Stimulated activated CD8-positive, alpha-beta memory T cell treated with anti-CD3 and anti-CD28 coated beads, Interleukin-15, amount 100 ng/mL, for 48 hours (primary cell): ENCODE data around the gene CNTNAP2.
"Not testable (repeated sequence)": the region's sequence is repeated elsewhere in the genome, so short reads cannot be mapped to it uniquely, and the experiment has no call there.

Experiments used
- DNase-seq, 2 donors: peaks; one replicate each; pipeline ENCODE4 v3.0.0-alpha.2; 2020; ENCODE audit warnings: low read depth in 2 of 2

The CNTNAP2 gene

GRCh38 chr7:147639751-147640150 is 1523.2 kb downstream of the CNTNAP2 start:
- no peak for DNase-seq

GRCh38 chr7:147640821-147641220 is 1524.2 kb downstream of the CNTNAP2 start:
- DNase-seq = no peak

GRCh38 chr7:147646568-147646967 is 1530.0 kb downstream of the CNTNAP2 start:
- DNase-seq = no peak

GRCh38 chr7:147650991-147651390 is 1534.4 kb downstream of the CNTNAP2 start:
- DNase-seq = no peak

GRCh38 chr7:147651601-147652000 is 1535.0 kb downstream of the CNTNAP2 start:
- no peak for DNase-seq

- no peak for DNase-seq
Observed at GRCh38 chr7:147653456-147653855, 1536.9 kb downstream of the CNTNAP2 start.

GRCh38 chr7:147658392-147658967 is 1541.9 kb downstream of the CNTNAP2 start:
- DNase-seq = no peak

- DNase-seq = no peak
Observed at GRCh38 chr7:147659036-147659995, 1542.7 kb downstream of the CNTNAP2 start.

- no peak for DNase-seq
Observed at GRCh38 chr7:147664541-147664940, 1547.9 kb downstream of the CNTNAP2 start.

- no peak for DNase-seq
Observed at GRCh38 chr7:147670759-147671158, 1554.2 kb downstream of the CNTNAP2 start.

- DNase-seq = no peak
Observed at GRCh38 chr7:147674705-147675104, 1558.1 kb downstream of the CNTNAP2 start.

GRCh38 chr7:147678943-147679342 is 1562.3 kb downstream of the CNTNAP2 start:
- no peak for DNase-seq

GRCh38 chr7:147681530-147681929 is 1564.9 kb downstream of the CNTNAP2 start:
- DNase-seq = no peak

GRCh38 chr7:147700702-147701101 is 1584.1 kb downstream of the CNTNAP2 start:
- no peak for DNase-seq

GRCh38 chr7:147707926-147708325 is 1591.3 kb downstream of the CNTNAP2 start:
- DNase-seq = no peak

- DNase-seq = no peak
Observed at GRCh38 chr7:147708871-147709270, 1592.3 kb downstream of the CNTNAP2 start.

- no peak for DNase-seq
Observed at GRCh38 chr7:147711447-147711846, 1594.8 kb downstream of the CNTNAP2 start.

GRCh38 chr7:147721962-147722830 is 1605.6 kb downstream of the CNTNAP2 start:
- DNase-seq = no peak

- no peak for DNase-seq
Observed at GRCh38 chr7:147723536-147723935, 1606.9 kb downstream of the CNTNAP2 start.

GRCh38 chr7:147731311-147731710 is 1614.7 kb downstream of the CNTNAP2 start:
- no peak for DNase-seq

GRCh38 chr7:147737559-147738214 is 1621.1 kb downstream of the CNTNAP2 start:
- DNase-seq = not testable (repeated sequence)

- DNase-seq = no peak
Observed at GRCh38 chr7:147742301-147742700, 1625.7 kb downstream of the CNTNAP2 start.
